Vagina (tissue), 2 donors: ENCODE results near the gene ELMO1.

Source experiments
- POLR2A ChIP-seq, 2 donors: fragments of 450-650 bp; IDR thresholded peaks; one replicate each; pipeline ENCODE4 v1.6.1; 2017; ENCODE audit warnings: antibody characterized with exemption in 2 of 2, mild to moderate bottlenecking in 2 of 2, moderate library complexity in 2 of 2
- TF ChIP-seq, protein P1 (sequence below), 3 experiments: fragments of 450-650 bp in 2 of 3; fragments of 200-600 bp in 1 of 3; sonication (generic) in 1 of 3; IDR thresholded peaks; one replicate each; pipeline ENCODE4 v1.5.1; 2017 to 2019; ENCODE audit warnings: antibody characterized with exemption in 3 of 3, mild to moderate bottlenecking in 2 of 3, moderate library complexity in 2 of 3

DNA sequence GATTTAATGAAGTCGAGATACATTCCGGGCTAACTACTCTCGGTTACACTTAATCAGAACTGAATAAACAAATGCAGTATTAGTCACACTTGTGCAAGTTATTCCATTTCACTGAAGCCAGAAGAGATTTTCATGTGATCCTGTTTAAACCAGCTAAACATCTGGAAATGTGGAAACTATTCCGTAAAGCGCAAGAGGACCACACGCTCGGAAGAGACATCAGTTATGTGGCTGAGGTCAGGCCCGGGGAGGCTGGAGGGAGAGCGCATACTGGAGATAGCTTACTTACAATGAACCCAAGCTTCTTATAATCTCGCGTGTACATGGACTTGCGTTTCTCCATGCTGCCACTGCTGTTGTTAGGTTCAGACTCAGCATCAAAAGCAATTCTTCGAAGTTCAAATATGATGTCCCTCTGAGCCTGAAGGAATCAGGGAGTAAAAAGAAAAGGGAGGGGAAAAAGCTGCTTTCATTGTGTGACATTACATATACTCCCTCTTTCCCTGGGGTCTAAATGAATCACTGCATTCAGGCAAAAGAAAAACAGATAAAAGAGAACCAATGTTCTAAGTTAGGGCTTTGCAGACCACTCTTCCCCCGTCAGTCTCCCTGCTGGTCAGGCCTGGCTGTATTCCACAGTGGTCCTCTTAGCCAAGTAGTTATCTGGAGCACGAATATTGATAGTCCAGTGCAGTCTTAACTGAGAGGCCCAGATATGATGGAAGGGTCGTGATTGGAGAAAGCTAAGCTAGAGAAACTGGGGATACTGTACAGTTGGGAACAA, 237.4 kb downstream of the ELMO1 start:
- TF ChIP-seq, protein P1, sequence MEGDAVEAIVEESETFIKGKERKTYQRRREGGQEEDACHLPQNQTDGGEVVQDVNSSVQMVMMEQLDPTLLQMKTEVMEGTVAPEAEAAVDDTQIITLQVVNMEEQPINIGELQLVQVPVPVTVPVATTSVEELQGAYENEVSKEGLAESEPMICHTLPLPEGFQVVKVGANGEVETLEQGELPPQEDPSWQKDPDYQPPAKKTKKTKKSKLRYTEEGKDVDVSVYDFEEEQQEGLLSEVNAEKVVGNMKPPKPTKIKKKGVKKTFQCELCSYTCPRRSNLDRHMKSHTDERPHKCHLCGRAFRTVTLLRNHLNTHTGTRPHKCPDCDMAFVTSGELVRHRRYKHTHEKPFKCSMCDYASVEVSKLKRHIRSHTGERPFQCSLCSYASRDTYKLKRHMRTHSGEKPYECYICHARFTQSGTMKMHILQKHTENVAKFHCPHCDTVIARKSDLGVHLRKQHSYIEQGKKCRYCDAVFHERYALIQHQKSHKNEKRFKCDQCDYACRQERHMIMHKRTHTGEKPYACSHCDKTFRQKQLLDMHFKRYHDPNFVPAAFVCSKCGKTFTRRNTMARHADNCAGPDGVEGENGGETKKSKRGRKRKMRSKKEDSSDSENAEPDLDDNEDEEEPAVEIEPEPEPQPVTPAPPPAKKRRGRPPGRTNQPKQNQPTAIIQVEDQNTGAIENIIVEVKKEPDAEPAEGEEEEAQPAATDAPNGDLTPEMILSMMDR (IDR thresholded peaks at IDR 0.05) = no peak
- no peak for TF ChIP-seq POLR2A (IDR thresholded peaks at IDR 0.05)
